Coronary artery (tissue), 2 donors: ENCODE measurements around the gene STEAP3.

Source experiments
- DNase-seq: peaks from one replicate; pipeline ENCODE4 v3.0.0-alpha.2; 2017; ENCODE audit warnings: low spot score
- H3K27ac ChIP-seq, 2 donors: fragments of 200-600 bp; sonication (generic); one replicate each; pipeline ENCODE4 v1.5.1; 2016 to 2019
- H3K4me3 ChIP-seq: fragments of 200-600 bp; sonication (generic); 2 replicates; pipeline ENCODE4 v1.5.1; 2016; ENCODE audit warnings: mild to moderate bottlenecking, moderate library complexity
- TF ChIP-seq, protein P1 (sequence below): fragments of 200-600 bp; sonication (generic); IDR thresholded peaks from one replicate; pipeline ENCODE4 v1.5.1; 2019; ENCODE audit warnings: antibody characterized with exemption

Gene STEAP3

GRCh38 chr2:119250718-119251290, 27.2 kb downstream of the STEAP3 start:
- TF ChIP-seq, protein P1, sequence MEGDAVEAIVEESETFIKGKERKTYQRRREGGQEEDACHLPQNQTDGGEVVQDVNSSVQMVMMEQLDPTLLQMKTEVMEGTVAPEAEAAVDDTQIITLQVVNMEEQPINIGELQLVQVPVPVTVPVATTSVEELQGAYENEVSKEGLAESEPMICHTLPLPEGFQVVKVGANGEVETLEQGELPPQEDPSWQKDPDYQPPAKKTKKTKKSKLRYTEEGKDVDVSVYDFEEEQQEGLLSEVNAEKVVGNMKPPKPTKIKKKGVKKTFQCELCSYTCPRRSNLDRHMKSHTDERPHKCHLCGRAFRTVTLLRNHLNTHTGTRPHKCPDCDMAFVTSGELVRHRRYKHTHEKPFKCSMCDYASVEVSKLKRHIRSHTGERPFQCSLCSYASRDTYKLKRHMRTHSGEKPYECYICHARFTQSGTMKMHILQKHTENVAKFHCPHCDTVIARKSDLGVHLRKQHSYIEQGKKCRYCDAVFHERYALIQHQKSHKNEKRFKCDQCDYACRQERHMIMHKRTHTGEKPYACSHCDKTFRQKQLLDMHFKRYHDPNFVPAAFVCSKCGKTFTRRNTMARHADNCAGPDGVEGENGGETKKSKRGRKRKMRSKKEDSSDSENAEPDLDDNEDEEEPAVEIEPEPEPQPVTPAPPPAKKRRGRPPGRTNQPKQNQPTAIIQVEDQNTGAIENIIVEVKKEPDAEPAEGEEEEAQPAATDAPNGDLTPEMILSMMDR: no peak

DNA sequence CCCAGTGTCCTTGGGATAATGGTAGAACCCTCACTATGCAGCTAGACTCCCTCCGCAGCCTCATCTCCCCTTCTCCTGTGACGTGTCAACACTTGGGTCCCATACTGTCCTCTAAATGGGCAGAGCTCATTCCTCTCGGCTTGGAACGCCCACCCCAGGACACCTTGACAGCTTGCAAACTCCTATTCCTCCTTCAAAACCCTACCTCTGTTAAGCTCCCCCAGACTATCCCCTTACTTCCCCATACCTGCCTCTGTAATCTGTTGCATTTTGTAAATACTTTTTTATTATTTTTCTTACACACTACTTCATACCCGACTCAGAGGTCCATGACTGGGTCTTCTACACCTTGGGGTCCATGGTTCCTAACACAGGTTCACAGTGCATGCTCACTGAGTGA, 28.0 kb downstream of the STEAP3 start:
- Histone ChIP-seq H3K4me3 (no peak overlapping the region), H3K27ac (no peak overlapping the region)
- TF ChIP-seq, protein P1: no peak
- no peak for DNase-seq

More at GRCh38 chr2:119250718-119251290, 27.2 kb downstream of the STEAP3 start:
- no peak overlapping the region for H3K27ac ChIP-seq
- no peak for DNase-seq
- H3K4me3 ChIP-seq: no peak overlapping the region

DNA sequence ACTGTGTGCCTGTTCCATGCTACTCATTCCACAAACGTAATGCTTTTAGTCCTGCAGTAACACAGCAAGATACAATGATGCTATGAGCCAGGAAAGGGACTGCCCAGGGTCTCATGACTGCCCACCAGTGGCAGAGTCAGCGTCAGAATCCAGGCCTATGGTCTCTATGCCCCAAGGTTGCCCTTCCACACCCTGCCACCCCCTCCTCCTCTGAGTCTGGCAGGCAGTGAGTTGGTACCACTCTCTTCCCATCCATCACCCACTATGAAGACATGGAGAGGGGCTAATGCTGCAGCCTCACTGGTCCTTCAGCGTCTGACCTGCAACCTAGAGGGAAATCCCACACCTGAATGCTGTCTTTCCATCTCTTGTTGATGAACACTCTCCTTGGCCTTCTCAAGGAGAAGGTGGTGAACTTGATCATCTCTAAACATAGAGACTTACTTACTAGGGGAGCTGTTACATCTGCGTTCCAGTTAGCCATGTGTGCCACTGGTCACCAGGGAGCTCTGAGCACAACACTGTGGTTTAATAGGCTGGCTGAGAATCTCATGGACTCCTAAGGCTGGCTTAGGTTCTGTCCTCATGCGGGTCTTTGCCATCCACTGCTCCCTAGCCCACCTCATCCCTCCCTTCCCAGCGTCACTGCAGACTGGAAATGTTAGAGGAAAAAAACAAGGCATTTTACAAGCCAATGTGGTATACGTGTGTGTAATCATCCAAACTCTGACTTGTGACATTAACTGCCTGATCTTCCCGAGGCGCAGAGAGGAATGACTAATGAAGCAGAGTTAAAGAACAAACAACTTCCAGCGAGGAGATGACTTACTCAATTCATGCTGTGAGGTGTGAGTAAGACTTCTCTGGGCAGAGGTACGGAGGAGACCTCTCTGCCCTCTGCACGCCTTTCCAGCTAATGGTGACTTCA, 28.8 kb downstream of the STEAP3 start:
- no peak overlapping the region for H3K4me3 ChIP-seq
- no peak for DNase-seq
- TF ChIP-seq, protein P1: no peak
- H3K27ac ChIP-seq: no peak overlapping the region

GRCh38 chr2:119253114-119253702, 29.6 kb downstream of the STEAP3 start:
- TF ChIP-seq, protein P1: no peak
- H3K4me3 ChIP-seq: no peak overlapping the region
- no peak overlapping the region for H3K27ac ChIP-seq
- no peak for DNase-seq

DNA sequence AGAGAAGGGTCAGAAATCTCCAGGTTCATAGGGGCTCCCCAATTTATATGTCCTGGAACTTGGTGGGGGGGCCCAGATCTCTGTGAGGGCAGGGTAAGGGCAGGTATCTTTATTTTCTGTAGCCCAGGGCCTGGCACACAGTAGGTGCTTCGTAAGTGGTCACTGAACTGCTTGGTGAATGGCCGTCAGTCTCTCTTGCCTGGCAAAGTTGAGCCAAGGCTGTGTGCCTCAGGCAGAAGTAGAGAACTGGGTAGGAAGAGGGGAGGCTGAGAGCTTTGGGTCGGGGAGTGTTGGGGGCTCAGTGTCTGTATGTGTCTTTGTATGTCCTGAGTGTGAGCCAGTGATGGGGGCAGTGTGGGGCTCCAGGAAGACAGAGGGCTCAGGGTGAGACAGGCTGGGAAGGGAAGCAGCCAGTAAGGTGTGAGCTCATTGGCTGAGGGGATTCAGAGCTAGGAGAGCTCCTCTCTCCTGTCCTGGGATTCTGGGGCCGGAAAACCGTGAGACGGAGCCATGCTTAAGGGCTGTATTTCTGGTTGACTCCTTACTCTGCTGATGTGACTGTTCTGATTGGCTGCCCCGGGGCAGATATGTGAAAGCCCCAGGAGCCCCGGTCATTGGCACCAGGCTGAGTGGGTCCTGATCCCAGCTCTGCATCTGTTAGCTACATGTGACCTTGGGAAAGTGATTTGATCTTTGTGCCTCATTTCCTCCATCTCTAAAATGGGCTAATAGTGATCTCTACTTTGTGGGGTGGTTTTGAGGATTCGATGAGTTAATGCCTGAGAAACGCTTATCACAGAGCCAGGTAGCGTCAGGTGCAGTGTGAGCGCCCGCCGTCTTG, 30.3 kb downstream of the STEAP3 start:
- TF ChIP-seq, protein P1: no peak
- Histone ChIP-seq H3K4me3 (no peak overlapping the region), H3K27ac (no peak overlapping the region)
- no peak for DNase-seq

- TF ChIP-seq, protein P1: no peak
- Histone ChIP-seq H3K27ac (no peak overlapping the region), H3K4me3 (no peak overlapping the region)
- DNase-seq: no peak
Measured at GRCh38 chr2:119254601-119255080, 31.0 kb downstream of the STEAP3 start.
